Measurements from ENCODE around the gene CYTL1.
"Not testable (repeated sequence)": the region's sequence is repeated elsewhere in the genome, so short reads cannot be mapped to it uniquely, and the experiment has no call there.

Gene CYTL1

GRCh38 chr4:5001641-5002040 is 17.6 kb downstream of the CYTL1 start:
- not testable (repeated sequence) for DNase-seq (ENCODE audit: low read depth in 3 of 3)

GRCh38 chr4:4996935-4997334 is 22.3 kb downstream of the CYTL1 start:
- DNase-seq (ENCODE audit: low read depth in 3 of 3): not testable (repeated sequence)

- no peak for DNase-seq (ENCODE audit: low read depth in 3 of 3)
Measured at GRCh38 chr4:4995908-4996265, 23.4 kb downstream of the CYTL1 start.

GRCh38 chr4:4995103-4995907 is 24.0 kb downstream of the CYTL1 start:
- no peak for DNase-seq (ENCODE audit: low read depth in 3 of 3)

- no peak for DNase-seq (ENCODE audit: low read depth in 3 of 3)
Measured at GRCh38 chr4:4994312-4995097, 24.8 kb downstream of the CYTL1 start.

GRCh38 chr4:4992833-4993232 is 26.4 kb downstream of the CYTL1 start:
- DNase-seq (ENCODE audit: low read depth in 3 of 3): no peak

- no peak for DNase-seq (ENCODE audit: low read depth in 3 of 3)
Measured at GRCh38 chr4:4991541-4992099, 27.6 kb downstream of the CYTL1 start.

GRCh38 chr4:4990857-4991540 is 28.3 kb downstream of the CYTL1 start:
- no peak for DNase-seq (ENCODE audit: low read depth in 3 of 3)

- no peak for DNase-seq (ENCODE audit: low read depth in 3 of 3)
Measured at GRCh38 chr4:4990329-4990728, 28.9 kb downstream of the CYTL1 start.

GRCh38 chr4:4989083-4989622 is 30.1 kb downstream of the CYTL1 start:
- no peak for DNase-seq (ENCODE audit: low read depth in 3 of 3)

- no peak for DNase-seq (ENCODE audit: low read depth in 3 of 3)
Measured at GRCh38 chr4:4987656-4988055, 31.6 kb downstream of the CYTL1 start.

GRCh38 chr4:4986841-4987240 is 32.4 kb downstream of the CYTL1 start:
- no peak for DNase-seq (ENCODE audit: low read depth in 3 of 3)

- no peak for DNase-seq (ENCODE audit: low read depth in 3 of 3)
Measured at GRCh38 chr4:4985844-4986243, 33.4 kb downstream of the CYTL1 start.

- DNase-seq (ENCODE audit: low read depth in 3 of 3): no peak
Measured at GRCh38 chr4:4985036-4985435, 34.2 kb downstream of the CYTL1 start.

- no peak for DNase-seq (ENCODE audit: low read depth in 3 of 3)
Measured at GRCh38 chr4:4984186-4984585, 35.1 kb downstream of the CYTL1 start.

- no peak for DNase-seq (ENCODE audit: low read depth in 3 of 3)
Measured at GRCh38 chr4:4981827-4982226, 37.4 kb downstream of the CYTL1 start.

- DNase-seq (ENCODE audit: low read depth in 3 of 3): no peak
Measured at GRCh38 chr4:4981427-4981826, 37.8 kb downstream of the CYTL1 start.

- DNase-seq (ENCODE audit: low read depth in 3 of 3): no peak
Measured at GRCh38 chr4:4980621-4981230, 38.5 kb downstream of the CYTL1 start.

- no peak for DNase-seq (ENCODE audit: low read depth in 3 of 3)
Measured at GRCh38 chr4:4979971-4980370, 39.3 kb downstream of the CYTL1 start.

GRCh38 chr4:4974727-4975126 is 44.5 kb downstream of the CYTL1 start:
- no peak for DNase-seq (ENCODE audit: low read depth in 3 of 3)

GRCh38 chr4:4971796-4972195 is 47.5 kb downstream of the CYTL1 start:
- DNase-seq (ENCODE audit: low read depth in 3 of 3): no peak

GRCh38 chr4:4969298-4969697 is 50.0 kb downstream of the CYTL1 start:
- DNase-seq (ENCODE audit: low read depth in 3 of 3): no peak
